Measurements from ENCODE around the gene CLEC20A.

CLEC20A gene

DNA sequence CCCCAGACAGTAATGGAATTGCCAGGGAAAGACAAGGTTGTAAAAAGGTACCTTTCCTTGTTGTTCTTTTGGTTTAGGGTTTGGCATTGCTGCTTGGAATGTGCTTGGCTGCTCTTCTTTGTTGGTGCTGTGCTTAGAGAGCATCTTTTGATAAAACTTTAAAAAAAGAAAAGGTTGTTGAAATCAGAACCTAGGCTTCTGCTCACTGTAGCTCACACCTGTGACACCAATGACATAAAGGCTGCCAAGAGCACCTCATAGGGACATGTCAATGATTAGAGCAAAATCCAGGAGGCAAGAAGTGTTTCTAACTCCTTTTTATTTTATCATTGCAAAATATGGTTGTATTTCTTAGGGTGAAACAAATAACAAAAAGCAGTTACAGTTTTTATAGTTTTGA is 28.9 kb downstream of the CLEC20A start:
- DNase-seq = no peak

DNA sequence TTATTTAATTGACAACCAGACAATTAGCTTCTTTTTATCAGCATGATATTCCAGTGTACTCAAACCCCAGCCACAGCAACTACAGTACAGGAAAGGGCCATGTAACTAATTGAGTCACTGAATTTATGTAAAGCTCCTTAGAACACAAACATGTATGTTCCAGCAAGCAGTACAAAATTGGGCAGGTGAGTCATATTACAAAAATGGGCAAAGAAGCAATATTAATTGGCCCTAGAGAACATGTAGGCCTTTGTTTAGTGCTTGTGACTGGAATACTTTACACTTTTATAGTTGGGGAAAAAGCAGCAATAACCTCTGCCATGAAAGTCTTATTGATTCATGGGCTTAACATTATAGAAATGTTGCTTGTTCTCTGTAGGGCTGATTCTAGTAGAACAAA is 31.8 kb downstream of the CLEC20A start:
- DNase-seq = no peak

DNA sequence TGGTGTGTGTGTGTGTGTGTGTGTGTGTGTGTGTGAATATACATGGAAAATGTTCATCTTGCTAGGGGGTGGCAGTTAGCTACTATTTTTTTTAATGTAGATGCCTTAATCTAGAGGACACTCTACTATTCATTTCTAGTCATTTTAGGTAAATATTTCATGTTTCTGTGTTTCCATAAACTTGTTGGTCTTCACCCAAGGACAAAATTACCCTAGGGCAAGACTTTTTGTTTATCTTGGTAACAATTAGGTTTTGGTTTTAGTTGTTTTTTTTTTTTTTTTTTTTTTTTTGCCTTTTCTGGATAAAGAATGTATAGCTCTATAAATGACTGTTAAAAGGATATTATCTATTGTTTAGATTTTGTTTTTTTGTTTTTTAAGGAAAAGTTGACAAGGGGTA is 32.2 kb downstream of the CLEC20A start:
- DNase-seq = no peak

- DNase-seq = no peak
Observed at GRCh38 chr1:178464141-178464540, 32.6 kb downstream of the CLEC20A start.

- no peak for DNase-seq
Observed at GRCh38 chr1:178461701-178462100, 35.1 kb downstream of the CLEC20A start.

DNA sequence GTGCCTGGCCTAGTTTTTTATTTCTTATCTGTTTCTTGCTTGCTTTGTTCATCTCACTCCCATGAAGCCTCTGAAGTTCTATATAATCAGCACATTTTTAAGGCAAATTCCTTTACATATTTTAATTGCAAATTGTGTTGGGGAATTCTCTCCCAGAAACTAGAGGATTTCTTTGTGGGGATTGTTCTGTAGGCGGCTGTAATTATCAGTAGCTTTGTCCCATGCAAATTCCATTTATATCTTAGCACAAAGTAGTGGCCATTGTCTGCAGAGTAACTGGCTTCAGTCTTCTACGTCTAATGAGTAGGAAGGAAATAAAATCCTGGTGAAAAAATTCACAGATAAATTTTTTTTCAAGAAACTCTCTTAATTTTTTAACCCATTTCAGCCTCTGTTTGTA is 35.7 kb downstream of the CLEC20A start:
- DNase-seq = no peak

DNA sequence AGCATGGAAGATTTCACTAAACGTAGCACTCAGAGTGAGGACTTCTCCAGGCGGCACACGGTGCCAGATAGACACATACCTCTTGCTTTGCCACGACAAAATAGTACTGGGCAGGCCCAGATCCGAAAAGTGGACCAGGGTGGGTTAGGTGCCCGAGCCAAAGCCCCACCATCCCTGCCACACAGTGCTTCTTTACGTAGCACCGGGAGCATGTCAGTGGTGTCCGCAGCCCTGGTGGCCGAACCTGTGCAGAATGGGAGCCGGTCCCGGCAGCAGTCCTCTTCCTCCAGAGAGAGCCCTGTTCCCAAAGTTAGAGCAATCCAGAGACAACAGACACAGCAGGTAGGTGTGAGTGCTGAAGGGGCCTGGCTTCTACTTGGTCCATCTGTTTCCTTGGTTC is 38.6 kb downstream of the CLEC20A start:
- DNase-seq = no peak

GRCh38 chr1:178457651-178458050 is 39.1 kb downstream of the CLEC20A start:
- DNase-seq = no peak

DNA sequence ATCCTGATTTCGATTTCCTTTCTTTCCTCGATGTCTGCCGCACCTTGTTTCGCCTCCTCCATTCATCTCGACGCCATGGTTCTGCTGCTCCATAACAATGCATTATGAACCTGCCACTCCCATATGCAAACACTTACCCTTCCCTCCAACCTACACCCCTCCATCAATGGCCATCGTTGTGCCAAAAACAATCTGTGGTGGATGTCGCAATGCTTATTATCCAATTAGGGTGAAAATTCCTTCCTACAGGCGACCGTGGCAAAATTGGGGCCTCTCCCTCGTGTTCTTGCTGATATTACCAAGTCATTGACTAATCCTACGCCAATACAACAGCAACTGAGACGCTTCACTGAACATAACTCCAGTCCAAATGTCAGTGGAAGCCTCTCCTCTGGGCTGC is 40.3 kb downstream of the CLEC20A start:
- DNase-seq = no peak

- no peak for DNase-seq
Observed at GRCh38 chr1:178452013-178452412, 44.8 kb downstream of the CLEC20A start.

- DNase-seq = no peak
Observed at GRCh38 chr1:178451529-178451928, 45.2 kb downstream of the CLEC20A start.

DNA sequence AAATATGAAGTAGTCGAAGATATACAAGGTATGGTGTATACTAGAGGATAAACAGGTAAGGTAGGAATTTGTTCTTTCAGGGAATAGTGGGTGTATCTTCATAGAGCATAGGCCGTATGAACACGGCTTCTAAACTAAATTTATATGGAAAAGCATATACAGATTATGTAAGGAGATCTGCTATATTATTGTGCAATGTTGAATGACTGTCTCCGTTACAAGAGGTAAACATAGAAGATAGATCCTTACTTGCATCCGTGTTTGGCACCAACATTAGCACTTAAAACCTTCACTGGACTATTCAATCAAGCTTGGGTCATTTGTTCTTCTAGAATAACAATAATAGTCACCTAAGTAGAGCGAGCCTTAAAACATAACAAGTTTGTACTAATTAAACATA is 45.9 kb downstream of the CLEC20A start:
- no peak for DNase-seq

GRCh38 chr1:178442925-178443324 is 53.8 kb downstream of the CLEC20A start:
- no peak for DNase-seq

DNA sequence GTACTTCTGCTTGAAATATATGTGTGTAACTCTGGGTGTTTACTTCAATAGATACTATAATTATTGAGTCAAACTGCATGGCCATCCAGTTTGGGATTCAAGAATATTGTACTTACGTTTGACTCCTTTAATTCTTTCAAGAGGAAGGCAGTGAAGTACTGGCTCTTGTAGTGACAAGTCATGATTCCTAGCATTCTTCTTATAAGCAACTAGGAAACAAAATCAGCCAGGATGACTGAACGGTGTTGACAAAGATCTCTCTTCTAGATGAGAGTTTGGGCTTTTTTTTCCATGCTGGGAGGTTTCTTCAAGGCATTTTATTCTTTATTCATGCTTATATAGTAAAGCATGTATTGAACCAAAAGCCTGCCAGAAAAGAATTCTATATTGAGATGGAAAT is 58.3 kb downstream of the CLEC20A start:
- no peak for DNase-seq

DNA sequence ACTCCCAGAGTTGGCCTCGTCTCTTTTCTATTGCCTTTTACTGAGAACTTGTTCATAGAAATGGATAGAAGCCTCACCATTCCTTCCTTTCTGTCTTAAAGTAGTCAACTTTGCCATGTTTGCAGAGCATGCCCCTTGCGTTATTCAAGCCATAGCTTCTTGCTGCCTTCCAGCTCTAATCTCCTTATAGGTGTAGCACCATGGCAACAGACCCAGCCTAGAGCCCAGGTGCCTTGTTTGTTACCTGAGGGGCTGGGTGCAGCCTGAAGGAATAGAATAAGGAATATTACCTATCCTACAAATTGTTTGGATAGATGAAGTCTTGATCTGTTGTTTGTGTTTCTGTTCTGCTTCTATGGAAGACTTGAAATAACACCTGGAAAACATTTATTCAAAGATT is 59.9 kb downstream of the CLEC20A start:
- DNase-seq = no peak

- DNase-seq = no peak
Observed at GRCh38 chr1:178434899-178435435, 61.8 kb downstream of the CLEC20A start.

DNA sequence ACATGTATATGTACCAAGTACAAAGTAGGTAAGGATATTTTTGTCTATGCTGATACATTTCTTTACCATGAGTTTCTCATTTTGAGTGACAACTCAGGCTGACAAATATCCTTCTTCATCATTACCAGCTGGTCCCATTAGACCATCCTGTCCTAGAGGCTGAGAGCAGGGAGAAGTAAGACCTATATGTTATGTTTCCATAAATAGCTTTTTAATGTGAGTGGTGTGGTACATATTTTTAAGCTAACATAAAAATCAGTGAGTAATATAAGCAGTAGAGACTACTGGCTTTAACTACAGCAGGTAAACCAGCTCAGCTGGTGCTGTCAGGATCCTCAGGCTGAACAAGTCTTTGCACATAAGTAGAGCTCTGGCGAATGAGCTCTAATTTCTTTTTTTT is 62.4 kb downstream of the CLEC20A start:
- DNase-seq = no peak
